Upper lobe of left lung (tissue), 4 donors: Measurements from ENCODE around the gene CLBA1.

ENCODE experiments used
- CTCF ChIP-seq, 6 experiments: fragments of 450-650 bp in 4 of 6; fragments of 200-600 bp in 2 of 6; sonication (generic) in 2 of 6; IDR thresholded peaks; one replicate each; pipeline ENCODE4 v1.5.1; 2016 to 2019; ENCODE audit warnings: antibody characterized with exemption in 6 of 6
- EP300 ChIP-seq, 4 donors: sonication (generic); formaldehyde crosslinking; IDR thresholded peaks; one replicate each; pipeline ENCODE4 v1.5.1; 2017; ENCODE audit warnings: antibody characterized with exemption in 4 of 4, control low read depth in 2 of 4
- POLR2A ChIP-seq, 4 donors: fragments of 450-650 bp; IDR thresholded peaks; one replicate each; pipeline ENCODE4 v1.5.1; 2016 to 2017; ENCODE audit warnings: antibody characterized with exemption in 4 of 4, mild to moderate bottlenecking in 2 of 4

GRCh38 chr14:104978746-104979691 lies 6.6 kb upstream of the CLBA1 start:
- TF ChIP-seq CTCF (IDR thresholded peaks at IDR 0.05) (no peak), POLR2A (IDR thresholded peaks at IDR 0.05) (no peak), EP300 (IDR thresholded peaks at IDR 0.05) (no peak)
